Lung (tissue), 12 donors: Measurements from ENCODE around the gene FAM98B. TPM values are rescaled to one million over a fixed set of nuclear protein-coding genes. Genes with fewer than 3 reads are reported as not detected.

ENCODE experiments used
- ATAC-seq: fragments of 200-7000 bp; cut with Tn5 transposase; one replicate; pipeline ENCODE4 v1.9.1; 2020; ENCODE audit warnings: moderate number of reproducible peaks; ENCODE audit not compliant: insufficient read depth, low FRiP score
- DNase-seq, 3 donors: peaks; one replicate each; pipeline ENCODE4 v3.0.0-alpha.2; 2013 to 2017
- H3K27ac ChIP-seq, 2 donors: one replicate each; pipeline ENCODE4 v1.5.1; 2013; ENCODE audit warnings: mild to moderate bottlenecking in 2 of 2, moderate library complexity in 2 of 2, control low read depth in 1 of 2, inconsistent platforms in 1 of 2, low read depth in 1 of 2, low read length in 1 of 2
- H3K27me3 ChIP-seq, 3 donors: one replicate each; pipeline ENCODE4 v1.5.1; 2013; ENCODE audit warnings: low read length in 2 of 3; ENCODE audit not compliant: control insufficient read depth in 3 of 3, insufficient read depth in 3 of 3
- H3K36me3 ChIP-seq, 4 donors: one replicate each; pipeline ENCODE4 v1.5.1; 2013; ENCODE audit warnings: low read length in 4 of 4, mild to moderate bottlenecking in 1 of 4, moderate library complexity in 1 of 4; ENCODE audit not compliant: control insufficient read depth in 4 of 4, insufficient read depth in 4 of 4
- H3K4me1 ChIP-seq, 5 donors: one replicate each; pipeline ENCODE4 v1.5.1; 2013; ENCODE audit warnings: low read length in 5 of 5, mild to moderate bottlenecking in 2 of 5, moderate library complexity in 1 of 5; ENCODE audit not compliant: control insufficient read depth in 5 of 5, insufficient read depth in 5 of 5
- H3K4me3 ChIP-seq: one replicate; pipeline ENCODE4 v1.5.1; 2013; ENCODE audit warnings: mild to moderate bottlenecking, control low read depth, moderate library complexity
- H3K9ac ChIP-seq, 2 donors: one replicate each; pipeline ENCODE4 v1.5.1; 2013; ENCODE audit warnings: low read length in 2 of 2, control low read depth in 1 of 2; ENCODE audit not compliant: insufficient read depth in 1 of 2
- H3K9me3 ChIP-seq, 4 donors: one replicate each; pipeline ENCODE4 v1.5.1; 2013; ENCODE audit warnings: low read length in 3 of 4, mild to moderate bottlenecking in 1 of 4, moderate library complexity in 1 of 4; ENCODE audit not compliant: control insufficient read depth in 4 of 4, insufficient read depth in 3 of 4
- WGBS, 2 donors: extraction: QIAGEN DNeasy Blood & Tissue Kit; methylation state at CpG; one replicate each; pipeline ENCODE4 v1.1.7; 2013; 5-methylcytosine and 5-hydroxymethylcytosine counted together
- polyA plus RNA-seq, 2 donors: library from polyadenylated mRNA; stranded (reverse); fragments of 200-250 nt; gene quantifications; one replicate each; pipeline ENCODE4 v1.2.1, GENCODE V29; 2013
- total RNA-seq, 2 donors: library from RNA; depleted of rRNA in 1 of 2; stranded (reverse); fragments of >200 nt in 1 of 2; gene quantifications; one replicate each; pipeline ENCODE4 v1.2.1, GENCODE V29; 2014 to 2021
- TF ChIP-seq, protein P1 (sequence below): IDR thresholded peaks from 2 replicates; pipeline ENCODE4 v1.5.1; 2012; ENCODE audit warnings: mild to moderate bottlenecking; ENCODE audit errors: control extremely low read depth, extremely low read depth
- donor health status: control.
- donor health status: control.
- donor health status: Bipolar disorder and iron deficiency.
- donor health status: healthy.
- donor health status: DM: yes; HTN: yes; CAD: no.

Gene FAM98B
- total and polyA plus RNA-seq, 4 donors, result 6.9 to 30.3 (median 9.1) TPM

DNA sequence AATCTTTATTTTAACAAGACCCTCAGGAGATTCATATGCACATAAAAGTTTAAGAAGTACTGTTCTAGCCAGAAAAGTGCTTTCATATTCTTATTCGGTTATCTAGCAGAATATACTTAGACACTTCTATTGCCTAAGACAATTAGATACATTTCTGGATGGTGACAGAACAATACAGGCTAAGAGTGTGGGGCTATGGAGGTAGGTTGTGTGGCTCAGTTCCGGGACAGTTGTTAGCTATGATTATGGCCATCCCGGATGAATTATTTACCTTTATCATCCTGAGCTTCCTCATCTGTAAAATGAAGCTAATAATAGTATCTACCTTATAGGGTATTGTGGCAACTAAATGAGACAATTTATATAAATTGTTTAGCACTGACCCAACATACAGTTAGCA lies 6.6 kb downstream of the FAM98B start:
- DNase-seq (no peak), ATAC-seq (no peak)
- TF ChIP-seq, protein P1, sequence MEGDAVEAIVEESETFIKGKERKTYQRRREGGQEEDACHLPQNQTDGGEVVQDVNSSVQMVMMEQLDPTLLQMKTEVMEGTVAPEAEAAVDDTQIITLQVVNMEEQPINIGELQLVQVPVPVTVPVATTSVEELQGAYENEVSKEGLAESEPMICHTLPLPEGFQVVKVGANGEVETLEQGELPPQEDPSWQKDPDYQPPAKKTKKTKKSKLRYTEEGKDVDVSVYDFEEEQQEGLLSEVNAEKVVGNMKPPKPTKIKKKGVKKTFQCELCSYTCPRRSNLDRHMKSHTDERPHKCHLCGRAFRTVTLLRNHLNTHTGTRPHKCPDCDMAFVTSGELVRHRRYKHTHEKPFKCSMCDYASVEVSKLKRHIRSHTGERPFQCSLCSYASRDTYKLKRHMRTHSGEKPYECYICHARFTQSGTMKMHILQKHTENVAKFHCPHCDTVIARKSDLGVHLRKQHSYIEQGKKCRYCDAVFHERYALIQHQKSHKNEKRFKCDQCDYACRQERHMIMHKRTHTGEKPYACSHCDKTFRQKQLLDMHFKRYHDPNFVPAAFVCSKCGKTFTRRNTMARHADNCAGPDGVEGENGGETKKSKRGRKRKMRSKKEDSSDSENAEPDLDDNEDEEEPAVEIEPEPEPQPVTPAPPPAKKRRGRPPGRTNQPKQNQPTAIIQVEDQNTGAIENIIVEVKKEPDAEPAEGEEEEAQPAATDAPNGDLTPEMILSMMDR, result no peak
- WGBS, 2 donors, result 78 to 82% methylated on average over 3 of the region's 3 CpGs
- no peak overlapping the region for H3K27ac ChIP-seq
- no peak overlapping the region for H3K9ac ChIP-seq
- peaks cover 0 to 1% (median 0%) of the 10 kb centered on the region in 4 donors for H3K36me3 ChIP-seq
- H3K4me3 ChIP-seq, result no peak overlapping the region
- no peaks in the 10 kb centered on the region for H3K27me3 ChIP-seq
- H3K9me3 ChIP-seq, result no peaks in the 10 kb centered on the region
- H3K4me1 ChIP-seq, result peaks cover 0 to 3% (median 0%) of the 10 kb centered on the region in 5 donors

DNA sequence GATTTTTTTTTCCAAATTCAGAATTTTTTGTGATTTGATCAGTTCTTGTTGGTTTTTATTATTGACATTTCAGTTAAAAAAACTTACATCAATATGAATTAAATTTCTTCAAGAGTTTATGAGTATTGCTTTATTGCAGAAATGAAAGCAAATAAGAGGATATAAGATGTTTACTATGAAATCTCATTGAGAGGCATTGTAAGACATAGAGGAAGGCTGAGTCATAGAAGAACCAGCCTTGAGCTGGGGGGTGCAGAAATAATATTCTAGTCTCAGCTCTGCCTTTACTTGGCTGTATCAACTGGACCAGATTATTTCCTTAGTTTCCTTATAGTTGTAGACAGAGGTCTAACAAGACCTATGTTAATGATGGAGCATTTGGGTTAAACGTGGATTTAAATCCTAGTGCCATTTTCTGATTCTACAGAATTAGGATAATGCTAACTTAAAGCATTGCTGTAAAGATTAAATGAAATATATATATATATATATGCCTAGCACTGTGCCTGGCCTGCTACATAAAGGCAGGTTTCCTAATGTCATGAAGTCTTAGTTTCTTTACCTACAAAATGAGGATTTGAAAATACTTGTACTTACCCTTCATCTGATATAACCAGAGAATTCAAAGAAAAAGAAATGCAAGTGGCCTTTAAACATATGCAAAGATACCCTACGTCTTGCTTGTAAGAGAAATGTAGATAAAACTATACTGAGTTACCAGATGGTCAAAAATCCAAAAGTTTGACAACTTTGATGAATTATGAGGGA lies 7.3 kb downstream of the FAM98B start:
- H3K4me3 ChIP-seq, result no peak overlapping the region
- H3K4me1 ChIP-seq, result no peaks in the 10 kb centered on the region
- ATAC-seq (no peak), DNase-seq (no peak)
- no peaks in the 10 kb centered on the region for H3K27me3 ChIP-seq
- H3K27ac ChIP-seq, result no peak overlapping the region
- H3K9ac ChIP-seq, result no peak overlapping the region
- peaks cover 0 to 2% (median 0%) of the 10 kb centered on the region in 4 donors for H3K36me3 ChIP-seq
- TF ChIP-seq, protein P1, result no peak
- WGBS, 2 donors, result 84 to 90% methylated on average over 2 of the region's 2 CpGs
- no peaks in the 10 kb centered on the region for H3K9me3 ChIP-seq

DNA sequence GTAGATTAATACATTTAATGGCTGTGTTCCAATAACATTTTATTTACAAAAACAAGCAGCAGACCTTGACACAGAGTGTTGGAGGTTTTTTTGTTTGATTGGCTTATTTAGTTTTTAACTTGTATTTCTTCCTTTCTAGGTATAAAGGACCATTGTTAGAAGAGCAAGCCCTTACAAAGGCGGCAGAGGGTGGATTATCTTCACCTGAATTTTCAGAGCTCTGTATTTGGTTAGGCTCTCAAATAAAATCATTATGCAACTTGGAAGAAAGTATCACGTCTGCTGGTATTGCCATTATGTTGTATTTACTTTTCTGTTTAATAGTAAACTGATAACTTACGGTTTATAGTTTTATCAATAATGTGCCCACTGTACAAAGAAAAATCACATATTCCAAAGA lies 10.0 kb downstream of the FAM98B start:
- DNase-seq, result no peak
- H3K27ac ChIP-seq, result no peak overlapping the region
- H3K9me3 ChIP-seq, result no peaks in the 10 kb centered on the region
- H3K36me3 ChIP-seq, result peaks cover 0 to 3% (median 1%) of the 10 kb centered on the region in 4 donors
- H3K9ac ChIP-seq, result no peak overlapping the region
- H3K27me3 ChIP-seq, result no peaks in the 10 kb centered on the region
- 77 to 82% methylated on average over 3 of the region's 3 CpGs for WGBS, 2 donors
- no peak for ATAC-seq
- no peaks in the 10 kb centered on the region for H3K4me1 ChIP-seq
- no peak overlapping the region for H3K4me3 ChIP-seq
- TF ChIP-seq, protein P1, result no peak
